T-cell (primary cell): Measurements from ENCODE around the gene RER1. TPM values are rescaled to one million over a fixed set of nuclear protein-coding genes. Genes with fewer than 3 reads are reported as not detected.

Experiments used
- ATAC-seq, 4 experiments: fragments of 200-7000 bp in 3 of 4; fragments of 150-1000 bp in 1 of 4; cut with Tn5 transposase; replicated peaks in 1 of 4; 1 replicate in 3 of 4; 2 replicates in 1 of 4; pipeline ENCODE4 v1.10.0; 2021; ENCODE audit warnings: moderate library complexity in 3 of 4, mild to moderate bottlenecking in 2 of 4, moderate number of reproducible peaks in 1 of 4
- CTCF ChIA-PET, 2 donors: fragments of 300-600 bp; sonication (Branson Sonifier 250); formaldehyde crosslinking; loops; one replicate each; lab custom pipeline; 2022; ENCODE audit warnings: antibody characterized with exemption in 2 of 2; lab: Charles Lee
- POLR2A ChIA-PET, 2 donors: fragments of 300-600 bp; sonication (Branson Sonifier 250); formaldehyde crosslinking; loops; one replicate each; lab custom pipeline; 2022; ENCODE audit warnings: antibody characterized with exemption in 2 of 2; lab: Charles Lee
- DNase-seq, 35 experiments: peaks; one replicate each; pipeline versions ENCODE4 v3.0.0 to v3.0.0-alpha.2; 2013 to 2023
- H3K27ac ChIP-seq: one replicate; pipeline ENCODE4 v1.5.1; 2013; ENCODE audit warnings: low read length
- H3K27me3 ChIP-seq, 2 experiments: replicated peaks in 1 of 2; 1 replicate in 1 of 2; 2 replicates in 1 of 2; pipeline versions ENCODE4 v1.6.1 to v1.7.0; 2013; ENCODE audit warnings: low read length in 1 of 2, mixed read lengths in 1 of 2; ENCODE audit not compliant: control insufficient read depth in 2 of 2, insufficient read depth in 2 of 2; ENCODE audit errors: extremely low read depth in 1 of 2
- H3K36me3 ChIP-seq, 2 donors: 1 replicate in 1 of 2; 2 replicates in 1 of 2; pipeline versions ENCODE4 v1.6.1 to v1.7.0; 2013; ENCODE audit warnings: low read length in 1 of 2; ENCODE audit not compliant: control insufficient read depth in 2 of 2, insufficient read depth in 1 of 2; ENCODE audit errors: extremely low read depth in 1 of 2
- H3K4me1 ChIP-seq, 2 experiments: 1 replicate in 1 of 2; 2 replicates in 1 of 2; pipeline versions ENCODE4 v1.6.1 to v1.7.0; 2013; ENCODE audit warnings: low read length in 2 of 2, mixed read lengths in 1 of 2; ENCODE audit not compliant: insufficient read depth in 2 of 2, control insufficient read depth in 1 of 2; ENCODE audit errors: extremely low read depth in 1 of 2
- H3K4me3 ChIP-seq, 2 donors: 1 replicate in 1 of 2; 2 replicates in 1 of 2; pipeline versions ENCODE4 v1.5.1 to v1.7.0; 2013; ENCODE audit warnings: mild to moderate bottlenecking in 2 of 2, low read length in 1 of 2, moderate library complexity in 1 of 2; ENCODE audit not compliant: control insufficient read depth in 1 of 2; ENCODE audit errors: extremely low read depth in 1 of 2
- H3K9me3 ChIP-seq: 2 replicates; pipeline ENCODE4 v1.7.0; 2013
- H3K27ac Mint-ChIP-seq, 2 donors: one replicate each; pipeline ENCODE4 v1.8.0; 2020 to 2021; ENCODE audit warnings: mild to moderate bottlenecking in 2 of 2, mixed read lengths in 2 of 2
- H3K27me3 Mint-ChIP-seq, 2 donors: one replicate each; pipeline ENCODE4 v1.8.0; 2021 to 2022; ENCODE audit warnings: mixed read lengths in 2 of 2
- H3K36me3 Mint-ChIP-seq: one replicate; pipeline ENCODE4 v1.8.0; 2021; ENCODE audit warnings: mixed read lengths
- H3K4me1 Mint-ChIP-seq, 3 donors: one replicate each; pipeline ENCODE4 v1.8.0; 2020 to 2022; ENCODE audit warnings: mixed read lengths in 3 of 3, mild to moderate bottlenecking in 1 of 3
- H3K4me3 Mint-ChIP-seq, 3 donors: one replicate each; pipeline ENCODE4 v1.8.0; 2020 to 2022; ENCODE audit warnings: mild to moderate bottlenecking in 3 of 3, mixed read lengths in 3 of 3, moderate library complexity in 3 of 3
- H3K9me3 Mint-ChIP-seq, 3 donors: one replicate each; pipeline ENCODE4 v1.8.0; 2020 to 2022; ENCODE audit warnings: mixed read lengths in 3 of 3
- WGBS: methylation state at CpG from one replicate; pipeline ENCODE4 v1.1.5; 2013; ENCODE audit warnings: missing lambda C conversion rate; ENCODE audit not compliant: insufficient coverage; 5-methylcytosine and 5-hydroxymethylcytosine counted together
- total RNA-seq, 35 experiments: library from RNA in 6 of 35; stranded (reverse) in 6 of 35; fragments of 120-200 nt in 1 of 35; gene quantifications; one replicate each; pipeline versions ENCODE4 v1.2.1 to v1.2.4 and lab custom pipeline; 2013 to 2026

Gene RER1
- total RNA-seq, 5 donors from 2014 or later (not counting 1 experiment from before 2014, with no cell fraction given): 84.3 to 129 (median 125) TPM

DNA sequence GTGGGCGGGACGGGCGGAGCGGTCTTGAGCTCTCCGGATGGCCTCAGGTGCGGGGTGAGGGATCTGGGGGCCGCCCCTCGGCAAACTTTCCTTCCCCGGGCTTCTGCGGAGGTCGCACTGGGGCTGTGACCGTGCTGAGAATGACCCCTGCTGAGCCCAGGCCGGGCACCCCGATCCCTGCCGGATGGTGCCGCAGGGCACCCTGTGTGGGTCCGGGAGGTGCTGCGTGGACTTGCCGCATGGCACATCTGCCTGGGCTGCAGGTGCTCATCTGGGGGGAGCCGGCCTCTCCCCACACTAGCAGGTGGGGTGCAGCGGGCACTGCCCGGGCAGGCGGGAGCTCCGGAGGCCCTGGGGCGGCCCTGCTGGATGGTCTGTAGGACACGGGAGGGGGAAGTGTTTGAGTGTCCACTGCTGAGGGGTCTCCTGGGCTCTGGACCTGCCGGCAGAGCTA, 52.5 kb downstream of the RER1 start:
- no peaks in the 10 kb centered on the region for H3K9me3 Mint-ChIP-seq
- peaks cover 5 to 13% of the 10 kb centered on the region in 2 donors for H3K27me3 Mint-ChIP-seq
- Histone ChIP-seq H3K4me3 (no peak overlapping the region), H3K27ac (no peak overlapping the region), H3K4me1 (peaks cover 0 to 10% of the 10 kb centered on the region in 2 experiments), H3K36me3 (no peaks in the 10 kb centered on the region), H3K27me3 (peaks cover 0 to 38% of the 10 kb centered on the region in 2 experiments), H3K9me3 (no peaks in the 10 kb centered on the region)
- ATAC-seq (no peak), DNase-seq (no peak)
- no peaks in the 10 kb centered on the region for H3K36me3 Mint-ChIP-seq
- H3K4me1 Mint-ChIP-seq: no peaks in the 10 kb centered on the region
- ChIA-PET POLR2A (no interaction called here), CTCF (no interaction called here)
- 36% methylated on average over 21 of the region's 27 CpGs for WGBS
- H3K4me3 Mint-ChIP-seq: no peak overlapping the region
- H3K27ac Mint-ChIP-seq: no peak overlapping the region

DNA sequence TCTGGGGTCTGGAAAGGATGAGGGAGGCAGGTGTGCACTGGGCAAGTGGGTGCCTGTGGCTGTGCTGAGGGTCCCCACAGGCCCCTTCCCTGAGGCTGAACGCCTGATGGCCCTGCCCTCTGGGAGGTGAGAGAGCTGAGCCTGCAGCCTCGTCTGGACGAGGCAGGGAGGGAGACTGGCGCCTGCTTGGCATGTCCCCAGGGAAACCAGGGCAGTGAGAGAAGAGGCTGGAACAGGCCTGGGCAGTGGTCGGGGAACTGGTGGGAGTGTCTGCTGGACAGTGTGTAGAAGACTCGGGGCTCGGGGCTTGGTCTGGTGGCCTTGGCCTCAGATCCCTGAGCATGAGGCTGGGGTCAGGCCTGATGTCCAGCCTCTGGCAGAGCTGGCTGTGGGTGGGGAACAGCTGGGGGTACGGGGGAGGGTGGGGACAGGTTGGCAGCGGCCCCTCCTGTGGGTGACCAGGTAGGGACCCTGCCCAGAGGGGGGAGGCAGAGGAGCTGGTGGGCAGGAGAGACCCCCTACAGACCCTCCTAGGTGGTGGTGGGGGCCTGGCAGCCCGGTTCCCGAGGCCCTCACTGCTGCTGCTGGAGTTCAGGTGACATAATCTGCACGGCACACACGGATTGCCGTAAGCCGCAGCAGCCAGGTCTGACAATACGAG, 53.7 kb downstream of the RER1 start:
- Histone ChIP-seq H3K36me3 (no peaks in the 10 kb centered on the region), H3K4me1 (peaks cover 0 to 10% of the 10 kb centered on the region in 2 experiments), H3K9me3 (no peaks in the 10 kb centered on the region), H3K4me3 (no peak overlapping the region), H3K27me3 (peaks cover 0 to 38% of the 10 kb centered on the region in 2 experiments), H3K27ac (no peak overlapping the region)
- ATAC-seq (no peak), DNase-seq (no peak)
- ChIA-PET CTCF (no interaction called here), POLR2A (interaction anchor here in 1 of 2 donors (0.6 kb wide), 1 partner anchor 248 kb away, joined by 3 read pairs; no protein-coding TSS in a partner anchor)
- no peaks in the 10 kb centered on the region for H3K4me1 Mint-ChIP-seq
- H3K27me3 Mint-ChIP-seq: peaks cover 5 to 13% of the 10 kb centered on the region in 2 donors
- H3K27ac Mint-ChIP-seq: no peak overlapping the region
- WGBS: 84% methylated on average over 12 of the region's 16 CpGs
- H3K9me3 Mint-ChIP-seq: no peaks in the 10 kb centered on the region
- no peak overlapping the region for H3K4me3 Mint-ChIP-seq
- no peaks in the 10 kb centered on the region for H3K36me3 Mint-ChIP-seq

DNA sequence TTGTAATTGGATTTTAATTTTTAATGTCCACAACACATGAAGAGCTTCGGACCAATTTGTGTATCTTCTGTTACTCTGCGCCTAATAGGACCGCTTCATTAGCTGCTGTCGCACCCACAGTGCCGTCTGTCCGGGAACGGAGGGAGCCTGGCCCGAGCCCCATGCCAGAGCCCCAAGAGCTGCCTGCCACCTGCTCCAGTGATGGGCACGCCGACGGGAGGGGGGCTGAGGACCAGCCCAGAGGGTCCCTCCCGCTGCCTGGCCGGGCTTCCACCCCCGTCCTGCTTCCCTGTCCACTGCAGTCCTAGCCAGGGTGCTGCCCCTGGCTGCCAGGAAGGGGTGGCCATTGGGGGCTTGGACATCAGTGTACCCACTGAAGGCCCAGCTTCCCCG, 54.2 kb downstream of the RER1 start:
- Histone ChIP-seq H3K4me3 (no peak overlapping the region), H3K9me3 (no peaks in the 10 kb centered on the region), H3K36me3 (no peaks in the 10 kb centered on the region), H3K27ac (no peak overlapping the region), H3K27me3 (peaks cover 0 to 36% of the 10 kb centered on the region in 2 experiments), H3K4me1 (peaks cover 0 to 10% of the 10 kb centered on the region in 2 experiments)
- ATAC-seq (no peak), DNase-seq (no peak)
- H3K4me3 Mint-ChIP-seq: no peak overlapping the region
- 89% methylated on average over 14 of the region's 15 CpGs for WGBS
- no peak overlapping the region for H3K27ac Mint-ChIP-seq
- no peaks in the 10 kb centered on the region for H3K36me3 Mint-ChIP-seq
- no peaks in the 10 kb centered on the region for H3K9me3 Mint-ChIP-seq
- peaks cover 5 to 13% of the 10 kb centered on the region in 2 donors for H3K27me3 Mint-ChIP-seq
- no peaks in the 10 kb centered on the region for H3K4me1 Mint-ChIP-seq
- ChIA-PET CTCF (no interaction called here), POLR2A (no interaction called here)

DNA sequence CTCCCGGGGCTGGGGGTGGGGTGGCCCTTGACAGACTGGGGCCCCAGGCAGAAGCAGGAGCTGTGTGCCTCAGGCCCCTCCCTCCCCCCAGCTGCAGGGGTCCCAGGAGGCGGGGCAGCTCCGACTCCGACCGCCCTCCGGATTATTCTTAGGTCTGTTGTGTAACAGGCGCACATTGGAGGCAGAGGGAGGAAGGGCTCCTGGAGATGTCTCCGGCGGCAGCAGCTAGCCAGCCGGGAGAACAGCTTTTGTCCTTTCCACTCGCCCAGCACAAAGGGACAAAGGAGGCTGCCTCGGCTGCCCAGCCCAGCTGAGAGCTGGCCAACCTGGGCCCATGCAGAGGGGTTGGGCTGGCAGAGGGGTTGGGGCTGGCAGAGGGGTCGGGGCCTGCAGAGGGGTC, 54.8 kb downstream of the RER1 start:
- H3K36me3 ChIP-seq: no peaks in the 10 kb centered on the region
- peaks cover 0 to 34% of the 10 kb centered on the region in 2 experiments for H3K27me3 ChIP-seq
- Mint-ChIP-seq H3K36me3 (no peaks in the 10 kb centered on the region), H3K4me1 (no peaks in the 10 kb centered on the region), H3K4me3 (no peak overlapping the region), H3K27me3 (peaks cover 5 to 13% of the 10 kb centered on the region in 2 donors), H3K27ac (no peak overlapping the region), H3K9me3 (no peaks in the 10 kb centered on the region)
- CTCF ChIA-PET: no interaction called here
- POLR2A ChIA-PET: no interaction called here
- DNase-seq (no peak), ATAC-seq (no peak)
- WGBS: 74% methylated on average over 8 of the region's 13 CpGs
- H3K4me3 ChIP-seq: no peak overlapping the region
- no peaks in the 10 kb centered on the region for H3K9me3 ChIP-seq
- no peak overlapping the region for H3K27ac ChIP-seq
- H3K4me1 ChIP-seq: peaks cover 0 to 10% of the 10 kb centered on the region in 2 experiments

DNA sequence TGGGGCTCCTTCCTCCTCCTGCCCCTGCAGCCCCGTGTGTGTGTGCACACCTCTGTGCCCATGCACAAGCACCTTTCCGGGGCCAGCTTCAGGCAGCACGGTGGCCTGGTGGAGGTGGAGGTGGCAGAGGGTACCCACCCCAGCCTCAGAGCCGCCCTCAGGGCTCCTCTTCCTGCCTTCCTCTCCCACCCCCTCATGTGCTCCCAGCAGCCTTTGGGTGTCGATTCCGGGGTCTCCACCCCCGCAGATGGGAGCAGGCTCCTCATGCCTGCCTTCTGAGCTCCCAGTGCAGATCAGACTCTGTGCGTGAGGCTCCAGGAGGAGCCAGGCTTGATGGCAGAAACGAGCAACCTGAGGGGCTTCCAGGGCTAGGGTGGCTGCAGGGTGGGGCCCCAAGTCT, 55.2 kb downstream of the RER1 start:
- H3K27ac Mint-ChIP-seq: no peak overlapping the region
- CTCF ChIA-PET: no interaction called here
- Histone ChIP-seq H3K27me3 (peaks cover 0 to 29% of the 10 kb centered on the region in 2 experiments), H3K36me3 (no peaks in the 10 kb centered on the region), H3K4me3 (no peak overlapping the region), H3K9me3 (no peaks in the 10 kb centered on the region), H3K4me1 (peaks cover 0 to 10% of the 10 kb centered on the region in 2 experiments), H3K27ac (no peak overlapping the region)
- peaks cover 5 to 13% of the 10 kb centered on the region in 2 donors for H3K27me3 Mint-ChIP-seq
- no peaks in the 10 kb centered on the region for H3K9me3 Mint-ChIP-seq
- DNase-seq (no peak), ATAC-seq (no peak)
- POLR2A ChIA-PET: no interaction called here
- H3K36me3 Mint-ChIP-seq: no peaks in the 10 kb centered on the region
- no peaks in the 10 kb centered on the region for H3K4me1 Mint-ChIP-seq
- H3K4me3 Mint-ChIP-seq: no peak overlapping the region
- 51% methylated on average over 4 of the region's 9 CpGs for WGBS

DNA sequence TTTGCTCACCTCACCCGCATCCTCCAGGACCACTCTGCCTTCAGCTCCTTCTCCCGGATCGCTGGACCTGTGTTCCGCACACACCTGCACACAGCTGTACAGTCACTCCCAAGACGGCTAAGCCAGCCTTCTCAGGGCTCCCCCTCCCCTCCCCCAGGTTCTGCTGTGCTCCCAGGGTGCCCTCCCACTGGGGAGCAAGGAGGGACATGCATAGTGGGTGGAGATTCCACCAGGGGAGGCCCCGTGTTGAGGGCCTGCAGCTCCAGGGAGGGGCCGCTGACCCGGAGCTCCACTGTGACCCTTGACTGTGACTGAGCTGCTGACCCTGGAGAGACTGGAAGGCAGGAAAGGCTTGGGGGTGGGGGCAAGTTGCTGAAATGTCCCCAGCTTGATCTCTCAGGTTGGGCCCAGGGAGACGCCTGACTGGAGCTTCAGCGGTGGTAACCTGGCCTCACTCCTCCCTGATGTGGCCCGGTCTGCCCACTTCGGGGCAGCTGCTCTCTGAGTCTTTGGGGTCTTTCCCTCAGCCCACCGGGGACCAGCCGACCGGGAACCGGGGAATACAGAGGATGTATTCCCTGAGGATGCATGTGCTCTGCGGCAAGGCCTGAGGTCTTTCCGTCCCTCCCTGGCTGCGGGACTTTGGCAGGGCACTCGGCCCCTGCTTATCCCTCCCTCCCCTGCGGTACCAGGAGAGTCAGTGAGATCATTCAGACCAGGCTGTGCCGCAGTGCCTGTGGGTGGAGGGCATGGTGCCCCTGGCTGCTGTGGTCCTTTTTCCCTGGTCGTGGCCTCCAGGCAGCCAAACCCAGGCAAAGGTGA, 55.8 kb downstream of the RER1 start:
- no peak overlapping the region for H3K4me3 Mint-ChIP-seq
- H3K27me3 Mint-ChIP-seq: peaks cover 4 to 11% of the 10 kb centered on the region in 2 donors
- Histone ChIP-seq H3K36me3 (no peaks in the 10 kb centered on the region), H3K27ac (no peak overlapping the region), H3K4me1 (peaks cover 0 to 10% of the 10 kb centered on the region in 2 experiments), H3K27me3 (peaks cover 0 to 23% of the 10 kb centered on the region in 2 experiments), H3K4me3 (no peak overlapping the region), H3K9me3 (no peaks in the 10 kb centered on the region)
- H3K9me3 Mint-ChIP-seq: no peaks in the 10 kb centered on the region
- DNase-seq (no peak), ATAC-seq (no peak)
- CTCF ChIA-PET: no interaction called here
- H3K36me3 Mint-ChIP-seq: no peaks in the 10 kb centered on the region
- H3K4me1 Mint-ChIP-seq: no peaks in the 10 kb centered on the region
- POLR2A ChIA-PET: no interaction called here
- WGBS: 71% methylated on average over 13 of the region's 23 CpGs
- H3K27ac Mint-ChIP-seq: no peak overlapping the region
